Muscle of arm (tissue), 14 donors: Measurements from ENCODE around the gene GFM2. TPM values are rescaled to one million over a fixed set of nuclear protein-coding genes. Genes with fewer than 3 reads are reported as not detected.
"Not testable (repeated sequence)": the region's sequence is repeated elsewhere in the genome, so short reads cannot be mapped to it uniquely, and the experiment has no call there.

ENCODE experiments used
- DNase-seq: peaks from one replicate; pipeline ENCODE4 v3.0.0-alpha.2; 2013
- long read RNA-seq, 11 donors: transcript quantifications; one replicate each; lab custom pipeline, GENCODE V29; 2026
- polyA plus RNA-seq, 12 donors: library from polyadenylated mRNA; unstranded; fragments of 120-200 nt; gene quantifications; one replicate each; pipeline ENCODE4 v1.2.1, GENCODE V29; 2013; ENCODE audit not compliant: insufficient read length in 12 of 12

GFM2 gene, protein sequence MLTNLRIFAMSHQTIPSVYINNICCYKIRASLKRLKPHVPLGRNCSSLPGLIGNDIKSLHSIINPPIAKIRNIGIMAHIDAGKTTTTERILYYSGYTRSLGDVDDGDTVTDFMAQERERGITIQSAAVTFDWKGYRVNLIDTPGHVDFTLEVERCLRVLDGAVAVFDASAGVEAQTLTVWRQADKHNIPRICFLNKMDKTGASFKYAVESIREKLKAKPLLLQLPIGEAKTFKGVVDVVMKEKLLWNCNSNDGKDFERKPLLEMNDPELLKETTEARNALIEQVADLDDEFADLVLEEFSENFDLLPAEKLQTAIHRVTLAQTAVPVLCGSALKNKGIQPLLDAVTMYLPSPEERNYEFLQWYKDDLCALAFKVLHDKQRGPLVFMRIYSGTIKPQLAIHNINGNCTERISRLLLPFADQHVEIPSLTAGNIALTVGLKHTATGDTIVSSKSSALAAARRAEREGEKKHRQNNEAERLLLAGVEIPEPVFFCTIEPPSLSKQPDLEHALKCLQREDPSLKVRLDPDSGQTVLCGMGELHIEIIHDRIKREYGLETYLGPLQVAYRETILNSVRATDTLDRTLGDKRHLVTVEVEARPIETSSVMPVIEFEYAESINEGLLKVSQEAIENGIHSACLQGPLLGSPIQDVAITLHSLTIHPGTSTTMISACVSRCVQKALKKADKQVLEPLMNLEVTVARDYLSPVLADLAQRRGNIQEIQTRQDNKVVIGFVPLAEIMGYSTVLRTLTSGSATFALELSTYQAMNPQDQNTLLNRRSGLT
- 10 to 100 TPM in 11 of 12 donors, not detected in 1; 21.4 to 35.7 (median 26.5) TPM for polyA plus RNA-seq
- long read RNA-seq, donor 1, partial matches to known transcripts: 1,088 of 1,246 reads
- long read RNA-seq, donor 1, other reads (novel, unspliced or antisense): 156 of 1,246 reads
- long read RNA-seq, donor 2, partial matches to known transcripts: 1,027 of 1,036 reads
- long read RNA-seq, donor 2, other reads (novel, unspliced or antisense): 5 of 1,036 reads
- long read RNA-seq, donor 3, transcript GFM2-201 (21 exons, 3,249 nt): major isoform, 5 of 5 reads
- long read RNA-seq, donor 3, partial matches to known transcripts: 0 of 5 reads
- long read RNA-seq, donor 3, other reads (novel, unspliced or antisense): 0 of 5 reads
- long read RNA-seq, donor 4, partial matches to known transcripts: 0 of 1 reads
- long read RNA-seq, donor 4, other reads (novel, unspliced or antisense): 0 of 1 reads
- long read RNA-seq, donor 5, partial matches to known transcripts: 1,504 of 1,531 reads
- long read RNA-seq, donor 5, other reads (novel, unspliced or antisense): 23 of 1,531 reads
- long read RNA-seq, donor 6, partial matches to known transcripts: 248 of 326 reads
- long read RNA-seq, donor 6, other reads (novel, unspliced or antisense): 76 of 326 reads
- long read RNA-seq, donor 7, partial matches to known transcripts: 0 of 1 reads
- long read RNA-seq, donor 7, other reads (novel, unspliced or antisense): 0 of 1 reads
- long read RNA-seq, donor 8, partial matches to known transcripts: 450 of 828 reads
- long read RNA-seq, donor 8, other reads (novel, unspliced or antisense): 374 of 828 reads
- long read RNA-seq, donor 9, partial matches to known transcripts: 0 of 3 reads
- long read RNA-seq, donor 9, other reads (novel, unspliced or antisense): 0 of 3 reads
- long read RNA-seq, donor 10, partial matches to known transcripts: 157 of 158 reads
- long read RNA-seq, donor 10, other reads (novel, unspliced or antisense): 0 of 158 reads
- long read RNA-seq, donor 11, partial matches to known transcripts: 420 of 725 reads
- long read RNA-seq, donor 11, other reads (novel, unspliced or antisense): 304 of 725 reads

GRCh38 chr5:74766849-74767578 is at the start of gene GFM2, which contains the start of gene NSA2:
Gene GFM2, minus strand, starts transcription at chr5:74767117. Its CDS starts 3,375 bp downstream, at chr5:74763742.
Gene NSA2, plus strand, starts transcription at chr5:74767249. Its CDS starts 112 bp downstream, at chr5:74767361.
- peak; percentile 94 for DNase-seq

GRCh38 chr5:74810915-74811314 is 44.0 kb upstream of the GFM2 start:
- DNase-seq: no peak

DNA sequence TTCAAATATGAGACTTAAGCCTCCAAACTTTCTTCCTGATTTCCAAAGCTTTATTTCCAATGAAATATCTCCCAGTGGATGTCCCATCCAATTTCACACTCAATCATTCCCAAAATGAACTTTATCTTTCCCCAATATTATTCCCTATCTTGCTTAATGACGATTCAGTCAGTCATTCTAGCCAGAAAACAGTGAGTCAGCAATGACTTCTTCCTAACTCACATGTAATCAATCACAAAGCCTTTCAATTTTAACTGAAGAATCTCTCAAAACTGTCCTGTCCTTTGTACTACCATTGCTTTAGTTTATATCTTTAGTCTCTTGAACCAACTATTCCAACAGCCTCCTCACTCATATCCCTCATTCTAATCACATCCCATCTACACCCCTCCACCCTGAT is 35.0 kb upstream of the GFM2 start:
- no peak for DNase-seq

DNA sequence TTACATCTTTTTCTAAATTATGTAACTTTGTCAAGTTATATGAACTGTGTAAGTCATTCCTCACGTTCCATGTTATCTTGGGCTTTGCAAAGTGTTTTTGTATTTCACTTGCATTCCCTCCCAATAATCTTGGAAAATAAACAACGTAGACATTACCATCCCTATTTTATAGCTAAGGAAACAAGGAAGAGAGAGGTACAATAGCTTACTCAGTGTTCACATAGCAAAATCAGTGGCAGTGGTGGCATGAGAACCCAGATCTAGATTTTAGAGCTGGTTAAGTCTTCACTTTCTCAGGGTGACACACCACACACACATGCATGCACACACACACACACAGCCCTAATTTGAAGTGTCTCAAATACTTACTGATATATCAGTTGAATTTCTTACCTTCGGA is 34.3 kb upstream of the GFM2 start:
- no peak for DNase-seq

GRCh38 chr5:74798977-74799911 is 32.3 kb upstream of the GFM2 start:
- peak; percentile 2 for DNase-seq

DNA sequence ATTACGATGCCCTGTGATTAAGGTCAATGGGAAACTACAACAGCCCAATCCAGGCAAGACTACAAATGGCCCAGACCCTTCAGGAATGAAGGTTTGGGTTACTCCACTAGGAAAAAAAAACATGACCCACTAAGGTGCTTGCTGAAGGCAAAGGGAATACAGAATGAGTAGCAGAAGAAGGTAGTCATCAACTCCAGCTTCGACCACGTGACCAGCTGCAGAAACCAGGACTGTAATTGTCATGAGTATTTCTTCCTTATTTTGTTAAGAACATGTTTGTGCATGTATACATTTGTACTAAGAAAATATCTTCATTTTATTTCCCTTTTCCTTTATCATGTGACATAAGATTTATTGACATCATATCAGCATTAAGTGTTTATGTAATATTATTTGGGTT is 24.8 kb upstream of the GFM2 start:
- not testable (repeated sequence) for DNase-seq

- DNase-seq: no peak
Observed at GRCh38 chr5:74787424-74787823, 20.5 kb upstream of the GFM2 start.

- DNase-seq: no peak
Observed at GRCh38 chr5:74786851-74787250, 19.9 kb upstream of the GFM2 start.

DNA sequence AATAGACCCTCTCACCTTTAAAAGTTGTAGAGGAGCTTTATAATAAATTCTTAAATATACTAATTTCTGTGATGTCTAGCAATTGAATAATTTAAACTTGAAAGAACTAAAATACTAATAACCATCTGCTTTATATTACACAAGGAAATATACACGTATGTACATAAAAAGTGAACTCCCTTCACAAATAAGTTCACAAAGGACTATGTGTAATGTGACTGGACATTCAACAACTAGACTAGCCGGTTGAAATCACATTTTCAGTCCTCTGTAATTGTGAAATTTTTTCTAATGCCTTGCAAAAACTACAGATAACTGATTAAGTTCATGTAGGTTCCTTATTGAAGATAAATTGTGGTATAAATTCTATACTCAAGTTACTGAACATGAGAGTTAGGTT is 11.7 kb upstream of the GFM2 start:
- no peak for DNase-seq

- no peak for DNase-seq
Observed at GRCh38 chr5:74772359-74772758, 5.4 kb upstream of the GFM2 start.

GRCh38 chr5:74767579-74767913 is 629 bp upstream of the GFM2 start:
- no peak for DNase-seq

GRCh38 chr5:74766418-74766848 is 484 bp downstream of the GFM2 start:
- peak; percentile 26 for DNase-seq

GRCh38 chr5:74765929-74766328 is 988 bp downstream of the GFM2 start:
- DNase-seq: no peak

GRCh38 chr5:74765201-74765600 is 1.7 kb downstream of the GFM2 start:
- DNase-seq: no peak

GRCh38 chr5:74763504-74763903 is 3.4 kb downstream of the GFM2 start:
- no peak for DNase-seq

- no peak for DNase-seq
Observed at GRCh38 chr5:74762599-74762998, 4.3 kb downstream of the GFM2 start.

DNA sequence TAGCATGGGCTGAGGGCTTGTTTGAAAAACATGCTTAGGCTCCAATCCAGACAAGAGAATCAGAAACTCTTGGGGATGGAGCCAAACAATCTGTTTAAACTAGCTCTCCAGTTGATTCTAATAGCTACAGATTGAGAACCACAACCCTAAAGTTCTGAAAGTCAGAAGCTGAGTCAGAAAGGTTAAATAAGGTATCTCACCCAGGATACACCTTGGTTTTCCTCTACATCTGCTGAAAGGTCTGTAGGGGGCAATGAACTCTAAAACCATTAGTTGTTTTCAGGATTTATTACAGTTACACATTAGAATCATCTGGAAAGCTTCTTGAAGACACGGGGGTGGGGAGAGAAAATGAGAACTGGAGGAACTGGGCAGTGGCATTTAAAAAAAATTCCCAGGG is 5.7 kb downstream of the GFM2 start:
- DNase-seq: no peak

DNA sequence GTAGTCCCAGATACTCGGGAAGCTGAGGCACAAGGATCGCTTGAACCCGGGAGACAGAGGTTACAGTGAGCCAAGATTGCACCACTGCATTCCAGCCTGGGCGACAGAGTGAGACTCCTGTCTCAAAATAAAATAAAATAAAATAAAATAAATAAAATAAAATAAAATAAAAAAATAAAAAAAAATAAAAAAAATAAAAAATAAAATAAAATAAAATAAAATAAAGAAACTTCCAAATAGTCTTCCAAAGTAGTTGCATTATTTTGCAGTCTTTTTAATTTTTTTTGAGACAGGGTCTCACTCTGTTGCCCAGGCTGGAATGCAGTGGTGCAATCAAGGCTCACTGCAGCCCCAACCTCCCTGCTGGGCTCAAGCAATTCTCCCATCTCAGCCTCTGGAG is 18.2 kb downstream of the GFM2 start:
- DNase-seq: not testable (repeated sequence)

- DNase-seq: no peak
Observed at GRCh38 chr5:74738406-74738805, 28.5 kb downstream of the GFM2 start.
